Thyroid gland (tissue), 4 donors: ENCODE results near the gene ATP1A4. TPM values are rescaled to one million over a fixed set of nuclear protein-coding genes. Genes with fewer than 3 reads are reported as not detected.

Source experiments
- DNase-seq, 2 donors: peaks; one replicate each; pipeline ENCODE4 v3.0.0-alpha.2; 2019
- H3K27ac ChIP-seq, 3 donors: fragments of 200-600 bp; sonication (generic); 1 replicate in 2 of 3; 2 replicates in 1 of 3; pipeline ENCODE4 v1.5.1; 2016 to 2019; ENCODE audit warnings: mild to moderate bottlenecking in 1 of 3, moderate library complexity in 1 of 3
- H3K27me3 ChIP-seq: fragments of 200-600 bp; sonication (generic); one replicate; pipeline ENCODE4 v1.5.1; 2019
- H3K36me3 ChIP-seq, 2 donors: fragments of 200-600 bp; sonication (generic); one replicate each; pipeline ENCODE4 v1.5.1; 2016 to 2019
- H3K4me1 ChIP-seq, 2 donors: fragments of 200-600 bp; sonication (generic); one replicate each; pipeline ENCODE4 v1.5.1; 2017 to 2019
- H3K4me3 ChIP-seq, 3 donors: fragments of 200-600 bp; sonication (generic); replicated peaks in 1 of 3; 1 replicate in 2 of 3; 2 replicates in 1 of 3; pipeline ENCODE4 v1.5.1; 2016; ENCODE audit warnings: mild to moderate bottlenecking in 1 of 3
- H3K9me3 ChIP-seq: fragments of 200-600 bp; sonication (generic); one replicate; pipeline ENCODE4 v1.5.1; 2017
- POLR2A ChIP-seq, 2 donors: fragments of 450-650 bp; IDR thresholded peaks; one replicate each; pipeline ENCODE4 v1.6.1; 2017; ENCODE audit warnings: antibody characterized with exemption in 2 of 2, mild to moderate bottlenecking in 2 of 2, moderate library complexity in 1 of 2
- WGBS, 2 donors: methylation state at CpG; one replicate each; pipeline ENCODE4 v1.1.5; 2017; 5-methylcytosine and 5-hydroxymethylcytosine counted together
- intact Hi-C: fragments of 100-400 bp; cut with DNase I; formaldehyde crosslinking; loops from one replicate; pipeline ENCODE4 v1.15.1; 2023
- total RNA-seq, 4 donors: library from RNA; depleted of rRNA; stranded (reverse); fragments of >200 nt; gene quantifications; one replicate each; pipeline ENCODE4 v1.2.3, GENCODE V29; 2016
- TF ChIP-seq, protein P1 (sequence below), 6 experiments: fragments of 200-600 bp in 3 of 6; fragments of 450-650 bp in 3 of 6; sonication (generic) in 3 of 6; IDR thresholded peaks; one replicate each; pipeline ENCODE4 v1.5.1; 2016 to 2019; ENCODE audit warnings: antibody characterized with exemption in 6 of 6, mild to moderate bottlenecking in 2 of 6, inconsistent platforms in 1 of 6, moderate library complexity in 1 of 6

ATP1A4 gene
- total RNA-seq, 4 donors from 2014 or later, result not detected

DNA sequence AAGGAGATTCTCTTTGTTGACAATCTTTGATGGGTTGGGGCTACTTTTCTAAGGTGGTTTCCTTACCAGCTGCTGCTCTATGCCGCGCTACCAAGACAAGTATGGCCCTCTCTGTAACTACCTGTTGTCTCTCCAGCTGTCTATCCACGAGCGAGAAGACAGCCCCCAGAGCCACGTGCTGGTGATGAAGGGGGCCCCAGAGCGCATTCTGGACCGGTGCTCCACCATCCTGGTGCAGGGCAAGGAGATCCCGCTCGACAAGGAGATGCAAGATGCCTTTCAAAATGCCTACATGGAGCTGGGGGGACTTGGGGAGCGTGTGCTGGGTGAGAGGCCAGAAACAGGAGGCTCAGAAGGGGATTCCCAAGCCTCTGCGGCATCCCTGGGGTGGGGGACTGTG, 21.4 kb upstream of the ATP1A4 start:
- TF ChIP-seq, protein P1, sequence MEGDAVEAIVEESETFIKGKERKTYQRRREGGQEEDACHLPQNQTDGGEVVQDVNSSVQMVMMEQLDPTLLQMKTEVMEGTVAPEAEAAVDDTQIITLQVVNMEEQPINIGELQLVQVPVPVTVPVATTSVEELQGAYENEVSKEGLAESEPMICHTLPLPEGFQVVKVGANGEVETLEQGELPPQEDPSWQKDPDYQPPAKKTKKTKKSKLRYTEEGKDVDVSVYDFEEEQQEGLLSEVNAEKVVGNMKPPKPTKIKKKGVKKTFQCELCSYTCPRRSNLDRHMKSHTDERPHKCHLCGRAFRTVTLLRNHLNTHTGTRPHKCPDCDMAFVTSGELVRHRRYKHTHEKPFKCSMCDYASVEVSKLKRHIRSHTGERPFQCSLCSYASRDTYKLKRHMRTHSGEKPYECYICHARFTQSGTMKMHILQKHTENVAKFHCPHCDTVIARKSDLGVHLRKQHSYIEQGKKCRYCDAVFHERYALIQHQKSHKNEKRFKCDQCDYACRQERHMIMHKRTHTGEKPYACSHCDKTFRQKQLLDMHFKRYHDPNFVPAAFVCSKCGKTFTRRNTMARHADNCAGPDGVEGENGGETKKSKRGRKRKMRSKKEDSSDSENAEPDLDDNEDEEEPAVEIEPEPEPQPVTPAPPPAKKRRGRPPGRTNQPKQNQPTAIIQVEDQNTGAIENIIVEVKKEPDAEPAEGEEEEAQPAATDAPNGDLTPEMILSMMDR (IDR thresholded peaks at IDR 0.05), result no peak
- TF ChIP-seq POLR2A (IDR thresholded peaks at IDR 0.05), result no peak
- H3K9me3 ChIP-seq, result no peaks in the 10 kb centered on the region
- no peak for DNase-seq
- H3K27ac ChIP-seq, result no peak overlapping the region
- H3K4me1 ChIP-seq, result peaks cover 0 to 8% of the 10 kb centered on the region in 2 donors
- no peaks in the 10 kb centered on the region for H3K27me3 ChIP-seq
- intact Hi-C loops, result no loop called here
- H3K4me3 ChIP-seq, result no peak overlapping the region
- WGBS, 2 donors, result 89 to 96% methylated on average over 6 to 11 of the region's 11 CpGs
- no peaks in the 10 kb centered on the region for H3K36me3 ChIP-seq

DNA sequence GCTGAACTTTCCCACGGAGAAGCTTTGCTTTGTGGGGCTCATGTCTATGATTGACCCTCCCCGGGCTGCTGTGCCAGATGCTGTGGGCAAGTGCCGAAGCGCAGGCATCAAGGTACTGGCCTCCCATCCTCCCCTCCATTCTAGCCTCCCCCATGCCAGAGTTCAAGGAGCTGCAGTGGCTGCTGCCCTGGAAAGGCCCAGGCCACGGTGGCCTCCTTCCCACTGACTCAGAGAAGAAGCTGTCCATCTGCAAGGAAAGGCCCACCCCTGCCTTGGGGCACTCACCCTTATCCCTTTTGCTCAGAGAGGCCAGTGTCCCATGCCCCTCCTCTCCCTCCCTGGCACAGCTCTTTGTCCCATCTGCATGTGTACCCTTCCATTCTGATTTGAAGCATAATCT, 20.9 kb upstream of the ATP1A4 start:
- no peaks in the 10 kb centered on the region for H3K27me3 ChIP-seq
- intact Hi-C loops, result no loop called here
- DNase-seq, result no peak
- no peak overlapping the region for H3K27ac ChIP-seq
- H3K36me3 ChIP-seq, result no peaks in the 10 kb centered on the region
- TF ChIP-seq, protein P1 (IDR thresholded peaks at IDR 0.05), result no peak
- TF ChIP-seq POLR2A (IDR thresholded peaks at IDR 0.05), result no peak
- WGBS, 2 donors, result 91 to 100% methylated on average over 1 to 4 of the region's 5 CpGs
- H3K4me1 ChIP-seq, result peaks cover 0 to 3% of the 10 kb centered on the region in 2 donors
- H3K4me3 ChIP-seq, result no peak overlapping the region
- no peaks in the 10 kb centered on the region for H3K9me3 ChIP-seq

GRCh38 chr1:160130939-160131338, 20.5 kb upstream of the ATP1A4 start:
- Histone ChIP-seq H3K27ac (no peak overlapping the region), H3K4me3 (no peak overlapping the region), H3K27me3 (no peaks in the 10 kb centered on the region), H3K4me1 (no peaks in the 10 kb centered on the region), H3K36me3 (no peaks in the 10 kb centered on the region), H3K9me3 (no peaks in the 10 kb centered on the region)
- intact Hi-C loops, result no loop called here
- 94 to 97% methylated on average over 1 of the region's 1 CpG for WGBS, 2 donors
- no peak for DNase-seq
- TF ChIP-seq, protein P1 (IDR thresholded peaks at IDR 0.05), result no peak
- TF ChIP-seq POLR2A (IDR thresholded peaks at IDR 0.05), result no peak

GRCh38 chr1:160131803-160132565, 19.4 kb upstream of the ATP1A4 start:
- Histone ChIP-seq H3K9me3 (no peaks in the 10 kb centered on the region), H3K4me1 (no peaks in the 10 kb centered on the region), H3K4me3 (no peak overlapping the region), H3K36me3 (no peaks in the 10 kb centered on the region), H3K27ac (no peak overlapping the region), H3K27me3 (no peaks in the 10 kb centered on the region)
- TF ChIP-seq, protein P1 (IDR thresholded peaks at IDR 0.05), result no peak
- TF ChIP-seq POLR2A (IDR thresholded peaks at IDR 0.05), result no peak
- 76 to 87% methylated on average over 8 of the region's 8 CpGs for WGBS, 2 donors
- intact Hi-C loops, result no loop called here
- DNase-seq, result peak; percentile 53 to 59

DNA sequence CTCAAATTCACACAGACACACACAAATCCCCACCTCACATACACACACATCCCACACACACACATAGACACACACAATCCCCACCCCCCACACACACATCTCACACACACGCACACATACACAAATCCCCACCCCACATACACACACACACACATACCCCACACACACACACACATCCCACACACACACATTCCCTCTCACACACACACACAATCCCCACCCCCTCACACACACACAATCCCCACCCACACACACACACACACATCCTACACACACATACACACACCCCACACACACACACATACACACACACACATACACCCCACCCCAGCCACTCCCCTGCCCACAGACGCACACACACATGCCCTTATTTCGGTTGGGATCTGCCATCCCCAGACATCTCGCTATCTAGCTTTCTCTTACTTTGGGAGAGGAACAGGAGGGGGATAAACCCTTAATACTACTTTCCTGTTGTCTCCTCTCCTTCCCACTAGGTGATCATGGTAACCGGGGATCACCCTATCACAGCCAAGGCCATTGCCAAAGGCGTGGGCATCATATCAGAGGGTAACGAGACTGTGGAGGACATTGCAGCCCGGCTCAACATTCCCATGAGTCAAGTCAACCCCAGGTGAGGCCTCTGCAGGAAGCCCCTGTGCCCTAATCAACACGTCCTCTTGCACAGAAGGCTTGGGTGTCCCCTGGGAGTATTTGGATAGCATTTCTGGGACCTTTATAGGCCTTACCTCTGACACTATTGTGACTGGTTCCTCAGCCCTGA, 17.2 kb upstream of the ATP1A4 start:
- H3K27ac ChIP-seq, result no peak overlapping the region
- 86 to 87% methylated on average over 8 to 9 of the region's 9 CpGs for WGBS, 2 donors
- H3K36me3 ChIP-seq, result no peaks in the 10 kb centered on the region
- no peaks in the 10 kb centered on the region for H3K4me1 ChIP-seq
- H3K27me3 ChIP-seq, result no peaks in the 10 kb centered on the region
- no peak overlapping the region for H3K4me3 ChIP-seq
- intact Hi-C loops, result no loop called here
- TF ChIP-seq, protein P1 (IDR thresholded peaks at IDR 0.05), result no peak
- TF ChIP-seq POLR2A (IDR thresholded peaks at IDR 0.05), result no peak
- no peak for DNase-seq
- H3K9me3 ChIP-seq, result no peaks in the 10 kb centered on the region
